Lung (tissue), 12 donors: ENCODE data around the gene EIF6. TPM values are rescaled to one million over a fixed set of nuclear protein-coding genes. Genes with fewer than 3 reads are reported as not detected.

Source experiments
- ATAC-seq: fragments of 200-7000 bp; cut with Tn5 transposase; one replicate; pipeline ENCODE4 v1.9.1; 2020; ENCODE audit warnings: moderate number of reproducible peaks; ENCODE audit not compliant: insufficient read depth, low FRiP score
- DNase-seq, 3 donors: peaks; one replicate each; pipeline ENCODE4 v3.0.0-alpha.2; 2013 to 2017
- H3K27ac ChIP-seq, 2 donors: one replicate each; pipeline ENCODE4 v1.5.1; 2013; ENCODE audit warnings: mild to moderate bottlenecking in 2 of 2, moderate library complexity in 2 of 2, control low read depth in 1 of 2, inconsistent platforms in 1 of 2, low read depth in 1 of 2, low read length in 1 of 2
- H3K27me3 ChIP-seq, 3 donors: one replicate each; pipeline ENCODE4 v1.5.1; 2013; ENCODE audit warnings: low read length in 2 of 3; ENCODE audit not compliant: control insufficient read depth in 3 of 3, insufficient read depth in 3 of 3
- H3K36me3 ChIP-seq, 4 donors: one replicate each; pipeline ENCODE4 v1.5.1; 2013; ENCODE audit warnings: low read length in 4 of 4, mild to moderate bottlenecking in 1 of 4, moderate library complexity in 1 of 4; ENCODE audit not compliant: control insufficient read depth in 4 of 4, insufficient read depth in 4 of 4
- H3K4me1 ChIP-seq, 5 donors: one replicate each; pipeline ENCODE4 v1.5.1; 2013; ENCODE audit warnings: low read length in 5 of 5, mild to moderate bottlenecking in 2 of 5, moderate library complexity in 1 of 5; ENCODE audit not compliant: control insufficient read depth in 5 of 5, insufficient read depth in 5 of 5
- H3K4me3 ChIP-seq: one replicate; pipeline ENCODE4 v1.5.1; 2013; ENCODE audit warnings: mild to moderate bottlenecking, control low read depth, moderate library complexity
- H3K9ac ChIP-seq, 2 donors: one replicate each; pipeline ENCODE4 v1.5.1; 2013; ENCODE audit warnings: low read length in 2 of 2, control low read depth in 1 of 2; ENCODE audit not compliant: insufficient read depth in 1 of 2
- H3K9me3 ChIP-seq, 4 donors: one replicate each; pipeline ENCODE4 v1.5.1; 2013; ENCODE audit warnings: low read length in 3 of 4, mild to moderate bottlenecking in 1 of 4, moderate library complexity in 1 of 4; ENCODE audit not compliant: control insufficient read depth in 4 of 4, insufficient read depth in 3 of 4
- WGBS, 2 donors: extraction: QIAGEN DNeasy Blood & Tissue Kit; methylation state at CpG; one replicate each; pipeline ENCODE4 v1.1.7; 2013; 5-methylcytosine and 5-hydroxymethylcytosine counted together
- polyA plus RNA-seq, 2 donors: library from polyadenylated mRNA; stranded (reverse); fragments of 200-250 nt; gene quantifications; one replicate each; pipeline ENCODE4 v1.2.1, GENCODE V29; 2013
- total RNA-seq, 2 donors: library from RNA; depleted of rRNA in 1 of 2; stranded (reverse); fragments of >200 nt in 1 of 2; gene quantifications; one replicate each; pipeline ENCODE4 v1.2.1, GENCODE V29; 2014 to 2021
- TF ChIP-seq, protein P1 (sequence below): IDR thresholded peaks from 2 replicates; pipeline ENCODE4 v1.5.1; 2012; ENCODE audit warnings: mild to moderate bottlenecking; ENCODE audit errors: control extremely low read depth, extremely low read depth
- donor health status: control.
- donor health status: control.
- donor health status: Bipolar disorder and iron deficiency.
- donor health status: healthy.
- donor health status: DM: yes; HTN: yes; CAD: no.

EIF6 gene
- total and polyA plus RNA-seq, 4 donors, result 47.8 to 191 (median 118) TPM

DNA sequence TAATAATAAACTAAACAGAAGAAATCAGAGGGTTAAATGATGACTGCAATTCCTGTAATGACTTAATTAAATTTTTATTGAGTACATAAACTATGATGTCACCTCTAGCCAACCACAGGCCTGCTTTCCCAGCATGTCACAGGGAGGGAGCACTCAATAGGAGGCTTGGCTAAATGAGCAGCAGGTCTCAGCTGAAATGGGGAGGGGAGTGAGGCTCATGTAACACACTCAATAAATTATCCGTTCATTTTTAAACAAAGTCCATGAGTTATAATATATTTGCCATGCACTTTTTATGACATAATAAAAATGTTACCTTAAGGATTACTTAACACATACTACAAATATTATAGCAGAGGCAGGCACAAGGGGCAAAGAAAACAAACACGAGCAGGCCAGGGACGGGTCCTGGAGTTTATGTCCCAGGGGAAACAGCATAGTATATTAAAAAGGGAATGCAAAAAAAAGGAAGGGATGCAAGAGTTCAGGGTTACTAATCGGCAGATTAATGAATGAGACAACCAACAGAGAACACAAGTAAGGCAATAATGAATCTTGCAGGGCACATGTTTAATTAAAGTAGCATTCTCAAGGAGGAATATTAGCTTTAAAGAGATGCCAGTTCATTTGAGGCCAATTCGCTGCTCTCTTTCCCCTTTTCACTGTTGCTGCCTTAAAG is 34.8 kb upstream of the EIF6 start:
- TF ChIP-seq, protein P1, sequence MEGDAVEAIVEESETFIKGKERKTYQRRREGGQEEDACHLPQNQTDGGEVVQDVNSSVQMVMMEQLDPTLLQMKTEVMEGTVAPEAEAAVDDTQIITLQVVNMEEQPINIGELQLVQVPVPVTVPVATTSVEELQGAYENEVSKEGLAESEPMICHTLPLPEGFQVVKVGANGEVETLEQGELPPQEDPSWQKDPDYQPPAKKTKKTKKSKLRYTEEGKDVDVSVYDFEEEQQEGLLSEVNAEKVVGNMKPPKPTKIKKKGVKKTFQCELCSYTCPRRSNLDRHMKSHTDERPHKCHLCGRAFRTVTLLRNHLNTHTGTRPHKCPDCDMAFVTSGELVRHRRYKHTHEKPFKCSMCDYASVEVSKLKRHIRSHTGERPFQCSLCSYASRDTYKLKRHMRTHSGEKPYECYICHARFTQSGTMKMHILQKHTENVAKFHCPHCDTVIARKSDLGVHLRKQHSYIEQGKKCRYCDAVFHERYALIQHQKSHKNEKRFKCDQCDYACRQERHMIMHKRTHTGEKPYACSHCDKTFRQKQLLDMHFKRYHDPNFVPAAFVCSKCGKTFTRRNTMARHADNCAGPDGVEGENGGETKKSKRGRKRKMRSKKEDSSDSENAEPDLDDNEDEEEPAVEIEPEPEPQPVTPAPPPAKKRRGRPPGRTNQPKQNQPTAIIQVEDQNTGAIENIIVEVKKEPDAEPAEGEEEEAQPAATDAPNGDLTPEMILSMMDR, result no peak
- H3K4me3 ChIP-seq, result no peak overlapping the region
- no peaks in the 10 kb centered on the region for H3K36me3 ChIP-seq
- DNase-seq, result no peak
- H3K27me3 ChIP-seq, result no peaks in the 10 kb centered on the region
- H3K9me3 ChIP-seq, result no peaks in the 10 kb centered on the region
- ATAC-seq, result no peak
- H3K9ac ChIP-seq, result no peak overlapping the region
- peaks cover 0 to 15% (median 8%) of the 10 kb centered on the region in 5 donors for H3K4me1 ChIP-seq
- peak overlapping the region in 1 of 2 donors; percentile 23 for H3K27ac ChIP-seq
- 67 to 89% methylated on average over 5 of the region's 5 CpGs for WGBS, 2 donors

DNA sequence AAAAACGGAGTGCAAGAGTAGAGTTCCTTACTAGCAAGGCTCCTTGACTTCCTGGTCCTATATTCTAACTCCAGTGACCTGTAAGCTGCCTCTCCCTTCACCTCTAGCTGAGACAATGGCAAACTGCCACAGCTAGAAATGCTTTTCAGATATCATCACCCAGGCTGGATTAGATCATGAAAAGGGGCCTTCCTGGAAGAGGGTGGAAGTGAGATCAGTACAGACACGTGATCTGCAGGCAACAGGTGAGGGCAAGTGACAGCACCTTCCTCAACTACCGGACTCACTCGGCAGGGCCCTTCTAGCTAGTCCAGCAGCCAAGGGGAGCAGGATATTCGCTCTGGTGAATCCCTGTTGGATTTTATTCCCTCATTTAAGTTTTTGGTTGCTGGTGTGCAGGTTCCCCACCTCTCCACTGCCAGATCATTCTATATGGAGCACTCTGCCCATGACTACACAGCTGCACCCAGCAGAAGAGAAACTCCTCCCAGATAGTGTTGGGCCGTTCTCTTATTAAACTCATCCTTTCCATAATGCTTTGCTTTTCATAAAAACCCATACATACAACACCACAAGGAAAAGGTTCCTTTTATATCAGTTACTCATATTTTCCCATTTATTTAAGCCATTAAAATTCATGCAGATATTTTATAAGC is 34.1 kb upstream of the EIF6 start:
- WGBS, 2 donors, result 65 to 79% methylated on average over 6 of the region's 6 CpGs
- TF ChIP-seq, protein P1, result no peak
- ATAC-seq, result peak; percentile 42
- peaks cover 0 to 15% (median 8%) of the 10 kb centered on the region in 5 donors for H3K4me1 ChIP-seq
- H3K9ac ChIP-seq, result no peak overlapping the region
- DNase-seq, result peak in 1 of 3 donors; percentile 29
- H3K36me3 ChIP-seq, result no peaks in the 10 kb centered on the region
- H3K27ac ChIP-seq, result peak overlapping the region; percentile 41 to 84
- H3K9me3 ChIP-seq, result no peaks in the 10 kb centered on the region
- no peak overlapping the region for H3K4me3 ChIP-seq
- H3K27me3 ChIP-seq, result no peaks in the 10 kb centered on the region

DNA sequence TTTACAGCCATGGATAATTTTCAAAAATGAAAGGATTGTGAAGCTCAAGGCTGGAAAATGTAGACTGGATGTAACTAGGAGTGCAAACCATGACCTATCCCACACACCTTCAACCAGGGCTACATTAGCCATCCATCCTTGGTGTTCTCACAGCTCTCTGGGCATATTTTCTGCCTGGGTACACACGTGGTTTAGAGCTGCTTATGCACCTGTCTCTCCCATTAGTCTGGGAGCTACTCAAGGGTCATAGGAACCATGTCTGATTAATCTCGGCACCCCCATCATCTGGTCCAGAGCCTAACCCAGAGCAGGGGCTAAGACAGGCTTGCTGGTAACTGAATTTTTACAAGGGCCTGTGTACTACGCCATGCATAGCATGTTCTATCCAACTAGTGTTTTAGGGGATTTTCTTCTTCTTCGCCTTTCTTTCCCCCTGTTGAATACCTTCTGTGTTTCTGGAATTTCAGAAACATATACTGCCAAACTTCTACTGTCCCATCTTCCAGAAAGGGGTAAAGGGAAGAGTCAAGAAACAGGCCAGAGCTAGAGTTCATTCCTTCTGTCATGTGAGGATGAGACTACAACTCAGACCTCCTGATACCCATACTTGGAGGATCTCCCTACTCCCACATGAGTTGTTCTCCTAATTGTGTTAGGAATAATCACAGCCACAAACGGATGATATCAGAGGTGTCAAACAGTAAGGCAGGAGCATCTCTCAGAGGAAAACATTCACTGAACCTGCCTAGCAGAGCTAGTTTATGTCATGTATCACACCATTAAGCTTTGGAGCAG is 33.0 kb upstream of the EIF6 start:
- no peaks in the 10 kb centered on the region for H3K9me3 ChIP-seq
- no peak overlapping the region for H3K4me3 ChIP-seq
- DNase-seq, result no peak
- ATAC-seq, result no peak
- peak overlapping the region; percentile 24 to 58 for H3K27ac ChIP-seq
- H3K4me1 ChIP-seq, result peaks cover 0 to 15% (median 8%) of the 10 kb centered on the region in 5 donors
- H3K9ac ChIP-seq, result no peak overlapping the region
- TF ChIP-seq, protein P1, result no peak
- H3K27me3 ChIP-seq, result no peaks in the 10 kb centered on the region
- no peaks in the 10 kb centered on the region for H3K36me3 ChIP-seq
- 90 to 91% methylated on average over 5 of the region's 5 CpGs for WGBS, 2 donors
